CD4-positive, alpha-beta T cell (primary cell): ENCODE results near the gene SCUBE1. TPM values are rescaled to one million over a fixed set of nuclear protein-coding genes. Genes with fewer than 3 reads are reported as not detected.
A peak's percentile ranks its signal among the peaks of the same experiment; 100 is the strongest.

Experiments
- ATAC-seq: fragments of 200-7000 bp; cut with Tn5 transposase; one replicate; pipeline ENCODE4 v1.10.0; 2022; ENCODE audit warnings: mild to moderate bottlenecking; ENCODE audit not compliant: poor library complexity
- CTCF ChIA-PET: fragments of 350-600 bp; sonication (Branson Sonifier 250); formaldehyde crosslinking; loops from one replicate; lab custom pipeline; 2021; ENCODE audit warnings: antibody characterized with exemption, inconsistent platforms; lab: Charles Lee
- POLR2A ChIA-PET: fragments of 350-600 bp; sonication (Branson Sonifier 250); formaldehyde crosslinking; loops from one replicate; lab custom pipeline; 2021; ENCODE audit warnings: antibody characterized with exemption, inconsistent platforms; lab: Charles Lee
- DNase-seq, 14 experiments: peaks; one replicate each; pipeline ENCODE4 v3.0.0-alpha.2; 2013 to 2020; ENCODE audit warnings: mixed read lengths in 2 of 14
- H3K27ac ChIP-seq, 2 donors: one replicate each; pipeline versions ENCODE4 v1.5.1 to v1.7.0; 2013; ENCODE audit warnings: low read length in 2 of 2, low read depth in 1 of 2, mild to moderate bottlenecking in 1 of 2
- H3K27me3 ChIP-seq, 2 experiments: 1 replicate in 1 of 2; 2 replicates in 1 of 2; pipeline versions ENCODE4 v1.6.1 to v1.7.0; 2013; ENCODE audit warnings: low read length in 2 of 2, control low read depth in 1 of 2, mild to moderate bottlenecking in 1 of 2, moderate library complexity in 1 of 2; ENCODE audit not compliant: insufficient read depth in 2 of 2, control insufficient read depth in 1 of 2
- H3K36me3 ChIP-seq: one replicate; pipeline ENCODE4 v1.6.1; 2013; ENCODE audit warnings: low read length, control low read depth; ENCODE audit not compliant: insufficient read depth
- H3K4me1 ChIP-seq: one replicate; pipeline ENCODE4 v1.6.1; 2013; ENCODE audit warnings: low read length, control low read depth; ENCODE audit not compliant: insufficient read depth
- H3K4me3 ChIP-seq: one replicate; pipeline ENCODE4 v1.5.1; 2013; ENCODE audit warnings: mild to moderate bottlenecking, low read length, moderate library complexity
- H3K9me3 ChIP-seq, 2 experiments: 1 replicate in 1 of 2; 2 replicates in 1 of 2; pipeline versions ENCODE4 v1.6.1 to v1.7.0; 2013; ENCODE audit warnings: low read length in 2 of 2, mild to moderate bottlenecking in 2 of 2, control low read depth in 1 of 2, moderate library complexity in 1 of 2; ENCODE audit not compliant: control insufficient read depth in 1 of 2, insufficient read depth in 1 of 2
- H3K27ac Mint-ChIP-seq: one replicate; pipeline ENCODE4 v1.8.0; 2020; ENCODE audit warnings: mixed read lengths
- H3K27me3 Mint-ChIP-seq: one replicate; pipeline ENCODE4 v1.8.0; 2021; ENCODE audit warnings: mixed read lengths
- H3K36me3 Mint-ChIP-seq: one replicate; pipeline ENCODE4 v1.8.0; 2021; ENCODE audit warnings: low read depth, mixed read lengths
- H3K4me1 Mint-ChIP-seq: one replicate; pipeline ENCODE4 v1.8.0; 2021; ENCODE audit warnings: low read depth, mixed read lengths
- H3K4me3 Mint-ChIP-seq: one replicate; pipeline ENCODE4 v1.8.0; 2020; ENCODE audit warnings: mild to moderate bottlenecking, mixed read lengths
- H3K9me3 Mint-ChIP-seq: one replicate; pipeline ENCODE4 v1.8.0; 2020; ENCODE audit warnings: mixed read lengths
- CTCF ChIP-seq: fragments of 200-600 bp; IDR thresholded peaks from one replicate; pipeline ENCODE4 v1.8.0; 2022; ENCODE audit warnings: antibody characterized with exemption, mild to moderate bottlenecking
- intact Hi-C, 2 experiments: fragments of 100-400 bp; cut with DNase I in 1 of 2; cut with micrococcal nuclease in 1 of 2; formaldehyde crosslinking; loops; one replicate each; pipeline versions ENCODE4 v1.15.1 to v1.9.0; 2023 to 2025; cut with DNase I, micrococcal nuclease
- total RNA-seq, 174 experiments: library from RNA in 2 of 174; stranded (reverse) in 2 of 174; gene quantifications; one replicate each; pipeline ENCODE4 v1.2.3 and lab custom pipeline; 2021 to 2026

SCUBE1 gene
- total RNA-seq, 2 experiments from 2014 or later, result not detected

GRCh38 chr22:43232445-43232844, 110.7 kb downstream of the SCUBE1 start:
- no peak for TF ChIP-seq CTCF
- DNase-seq (no peak), ATAC-seq (no peak)
- Histone ChIP-seq H3K27me3 (no peaks in the 10 kb centered on the region), H3K9me3 (no peaks in the 10 kb centered on the region), H3K27ac (no peak overlapping the region), H3K36me3 (no peaks in the 10 kb centered on the region), H3K4me3 (no peak overlapping the region), H3K4me1 (peaks cover 6% of the 10 kb centered on the region)
- ChIA-PET CTCF (interaction anchor here (1.1 to 3.5 kb wide), 2 partner anchors 114 to 153 kb away, joined by 4 to 30 read pairs; no protein-coding TSS in a partner anchor), POLR2A (interaction anchor here (1.5 kb wide), 1 partner anchor 45 kb away, joined by 3 read pairs; no protein-coding TSS in a partner anchor)
- intact Hi-C loops, result loop anchor here in 1 of 2 experiments (5.0 kb wide), 2 partner anchors 40 to 1395 kb away; no protein-coding TSS in a partner anchor
- Mint-ChIP-seq H3K4me1 (peaks cover 5% of the 10 kb centered on the region), H3K4me3 (no peak overlapping the region), H3K27me3 (peaks cover 6% of the 10 kb centered on the region), H3K36me3 (no peaks in the 10 kb centered on the region), H3K9me3 (no peaks in the 10 kb centered on the region), H3K27ac (no peak overlapping the region)

GRCh38 chr22:43231724-43232034, 111.5 kb downstream of the SCUBE1 start:
- H3K4me1 ChIP-seq, result peaks cover 6% of the 10 kb centered on the region
- no peaks in the 10 kb centered on the region for H3K36me3 ChIP-seq
- peaks cover 6% of the 10 kb centered on the region for H3K27me3 Mint-ChIP-seq
- intact Hi-C loops, result loop anchor here (1.0 to 5.0 kb wide), 5 partner anchors 41 to 1396 kb away; no protein-coding TSS in a partner anchor
- ChIA-PET POLR2A (interaction anchor here (1.5 kb wide), 1 partner anchor 44 kb away, joined by 3 read pairs; no protein-coding TSS in a partner anchor), CTCF (interaction anchor here (1.1 to 3.5 kb wide), 3 partner anchors 32 to 153 kb away, joined by 3 to 30 read pairs (median 4); no protein-coding TSS in a partner anchor)
- ATAC-seq (no peak), DNase-seq (no peak)
- no peak overlapping the region for H3K27ac ChIP-seq
- H3K4me3 ChIP-seq, result no peak overlapping the region
- no peak overlapping the region for H3K4me3 Mint-ChIP-seq
- H3K9me3 Mint-ChIP-seq, result no peaks in the 10 kb centered on the region
- H3K4me1 Mint-ChIP-seq, result peaks cover 5% of the 10 kb centered on the region
- no peaks in the 10 kb centered on the region for H3K36me3 Mint-ChIP-seq
- no peaks in the 10 kb centered on the region for H3K27me3 ChIP-seq
- no peak for TF ChIP-seq CTCF
- H3K9me3 ChIP-seq, result no peaks in the 10 kb centered on the region
- no peak overlapping the region for H3K27ac Mint-ChIP-seq

- no peak overlapping the region for H3K27ac ChIP-seq
- intact Hi-C loops, result loop anchor here (1.0 to 5.0 kb wide), 5 partner anchors 41 to 1396 kb away; no protein-coding TSS in a partner anchor
- peak; percentile 88 for ATAC-seq
- H3K4me3 ChIP-seq, result no peak overlapping the region
- Mint-ChIP-seq H3K27me3 (peaks cover 6% of the 10 kb centered on the region), H3K9me3 (no peaks in the 10 kb centered on the region), H3K4me1 (peaks cover 5% of the 10 kb centered on the region), H3K36me3 (no peaks in the 10 kb centered on the region), H3K27ac (no peak overlapping the region), H3K4me3 (no peak overlapping the region)
- H3K9me3 ChIP-seq, result no peaks in the 10 kb centered on the region
- no peaks in the 10 kb centered on the region for H3K27me3 ChIP-seq
- POLR2A ChIA-PET, result interaction anchor here (1.5 kb wide), 1 partner anchor 43 kb away, joined by 3 read pairs; no protein-coding TSS in a partner anchor
- peaks cover 6% of the 10 kb centered on the region for H3K4me1 ChIP-seq
- H3K36me3 ChIP-seq, result no peaks in the 10 kb centered on the region
- peak; percentile 97 for TF ChIP-seq CTCF
- peak; percentile 55 to 82 (median 58) for DNase-seq
- CTCF ChIA-PET, result interaction anchor here (1.1 to 3.5 kb wide), 3 partner anchors 33 to 154 kb away, joined by 3 to 30 read pairs (median 4); no protein-coding TSS in a partner anchor
These were observed 112.0 kb downstream of the SCUBE1 start for GRCh38 chr22:43230971-43231723.
